Neutrophil (primary cell): ENCODE data around the gene IGF2.

Experiments
- H3K27ac ChIP-seq: fragments of 200-600 bp; sonication (generic); 2 replicates; pipeline ENCODE4 v1.5.1; 2016; ENCODE audit warnings: mild to moderate bottlenecking, moderate library complexity
- H3K27me3 ChIP-seq: fragments of 200-600 bp; sonication (generic); 2 replicates; pipeline ENCODE4 v1.6.0; 2016; ENCODE audit warnings: mild to moderate bottlenecking
- H3K36me3 ChIP-seq: fragments of 200-600 bp; sonication (generic); 2 replicates; pipeline ENCODE4 v1.5.1; 2017
- H3K4me1 ChIP-seq, 2 experiments: fragments of 200-600 bp in 1 of 2; sonication (generic) in 1 of 2; 1 replicate in 1 of 2; 2 replicates in 1 of 2; pipeline versions ENCODE4 v1.5.1 to v1.6.1; 2013 to 2016; ENCODE audit warnings: low read depth in 1 of 2, low read length in 1 of 2, mild to moderate bottlenecking in 1 of 2, moderate library complexity in 1 of 2; ENCODE audit not compliant: control insufficient read depth in 1 of 2, insufficient read depth in 1 of 2
- H3K4me3 ChIP-seq, 2 experiments: fragments of 200-600 bp in 1 of 2; sonication (generic) in 1 of 2; 1 replicate in 1 of 2; 2 replicates in 1 of 2; pipeline ENCODE4 v1.5.1; 2013 to 2016; ENCODE audit warnings: low read depth in 1 of 2, low read length in 1 of 2, mild to moderate bottlenecking in 1 of 2, moderate library complexity in 1 of 2
- H3K9me3 ChIP-seq: fragments of 200-600 bp; sonication (generic); 2 replicates; pipeline ENCODE4 v1.5.1; 2016
- CTCF ChIP-seq: fragments of 200-600 bp; sonication (generic); IDR thresholded peaks from 2 replicates; pipeline ENCODE4 v1.5.1; 2016; ENCODE audit warnings: antibody characterized with exemption

IGF2 gene

GRCh38 chr11:2095542-2095941, 43.6 kb downstream of the IGF2 start:
- Histone ChIP-seq H3K9me3 (no peaks in the 10 kb centered on the region), H3K27me3 (peaks cover 35% of the 10 kb centered on the region), H3K4me3 (no peak overlapping the region), H3K27ac (no peak overlapping the region), H3K4me1 (no peaks in the 10 kb centered on the region), H3K36me3 (no peaks in the 10 kb centered on the region)
- no peak for TF ChIP-seq CTCF

- Histone ChIP-seq H3K27me3 (peaks cover 35% of the 10 kb centered on the region), H3K36me3 (no peaks in the 10 kb centered on the region), H3K27ac (no peak overlapping the region), H3K4me1 (no peaks in the 10 kb centered on the region), H3K9me3 (no peaks in the 10 kb centered on the region), H3K4me3 (no peak overlapping the region)
- no peak for TF ChIP-seq CTCF
These were observed 44.0 kb downstream of the IGF2 start for GRCh38 chr11:2095198-2095520.

- Histone ChIP-seq H3K9me3 (no peaks in the 10 kb centered on the region), H3K4me1 (no peaks in the 10 kb centered on the region), H3K4me3 (no peak overlapping the region), H3K27me3 (peaks cover 35% of the 10 kb centered on the region), H3K36me3 (no peaks in the 10 kb centered on the region), H3K27ac (no peak overlapping the region)
- TF ChIP-seq CTCF = no peak
These were observed 44.6 kb downstream of the IGF2 start for GRCh38 chr11:2094354-2095197.

- Histone ChIP-seq H3K4me3 (no peak overlapping the region), H3K36me3 (no peaks in the 10 kb centered on the region), H3K27me3 (peaks cover 35% of the 10 kb centered on the region), H3K27ac (no peak overlapping the region), H3K4me1 (no peaks in the 10 kb centered on the region), H3K9me3 (no peaks in the 10 kb centered on the region)
- no peak for TF ChIP-seq CTCF
These were observed 45.4 kb downstream of the IGF2 start for GRCh38 chr11:2093575-2094353.

GRCh38 chr11:2092956-2093412, 46.2 kb downstream of the IGF2 start:
- no peaks in the 10 kb centered on the region for H3K9me3 ChIP-seq
- TF ChIP-seq CTCF = no peak
- no peak overlapping the region for H3K4me3 ChIP-seq
- H3K27me3 ChIP-seq = peaks cover 35% of the 10 kb centered on the region
- no peaks in the 10 kb centered on the region for H3K36me3 ChIP-seq
- H3K27ac ChIP-seq = no peak overlapping the region
- no peaks in the 10 kb centered on the region for H3K4me1 ChIP-seq
